ENCODE measurements around the gene ENO1. TPM values are rescaled to one million over a fixed set of nuclear protein-coding genes. Genes with fewer than 3 reads are reported as not detected.

Gene ENO1
- total RNA-seq, 4 donors from 2014 or later, result 202 to 407 (median 320) TPM

DNA sequence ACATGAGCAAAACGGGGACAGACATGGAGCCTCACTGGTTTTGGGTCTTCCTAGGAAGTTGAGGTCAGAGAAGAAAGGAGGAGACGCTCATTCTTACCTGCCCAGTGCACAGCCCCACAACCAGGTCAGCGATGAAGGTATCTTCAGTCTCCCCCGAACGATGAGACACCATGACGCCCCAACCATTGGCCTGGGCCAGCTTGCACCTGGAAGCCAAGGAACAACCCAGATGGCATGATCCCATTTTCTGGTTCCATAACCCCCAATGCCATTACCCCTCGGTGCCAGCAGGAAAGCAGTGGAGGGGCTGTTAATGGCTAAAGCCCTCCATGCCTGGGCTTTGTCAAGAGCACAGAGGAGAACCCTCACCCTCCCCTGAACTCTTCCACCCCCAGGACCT, 15.3 kb downstream of the ENO1 start:
- H3K27me3 ChIP-seq, result no peaks in the 10 kb centered on the region
- no peak for DNase-seq
- 90% methylated on average over 7 of the region's 7 CpGs; no CpG with 5 or more reads in 1 of the 2 donors for WGBS, 2 donors (ENCODE audit: low coverage in 1 of 2)
- intact Hi-C loops (cut with DNase I; ENCODE audit: low total_unique reads) (no loop called here), in situ Hi-C loops (cut with MboI; ENCODE audit: low pct_ligation_motif_present in 1 of 4, low pct_unique_long_range_greater_than_20kb in 1 of 4, low sequenced_read_pairs in 3 of 4) (loop anchor here in 1 of 4 donors (25.0 kb wide), 1 partner anchor 876 kb away; no protein-coding TSS in a partner anchor)
- no peak overlapping the region for H3K27ac ChIP-seq
- TF ChIP-seq POLR2A (IDR thresholded peaks at IDR 0.05), result no peak
- peaks cover 0 to 83% (median 45%) of the 10 kb centered on the region in 4 donors for H3K36me3 ChIP-seq
- no peak overlapping the region for H3K4me3 ChIP-seq
- peaks cover 0 to 12% (median 9%) of the 10 kb centered on the region in 4 donors for H3K4me1 ChIP-seq
- no peaks in the 10 kb centered on the region for H3K9me3 ChIP-seq

- no peak overlapping the region for H3K27ac ChIP-seq
- H3K27me3 ChIP-seq, result no peaks in the 10 kb centered on the region
- in situ Hi-C loops (cut with MboI; ENCODE audit: low pct_ligation_motif_present in 1 of 4, low pct_unique_long_range_greater_than_20kb in 1 of 4, low sequenced_read_pairs in 3 of 4) (loop anchor here in 1 of 4 donors (25.0 kb wide), 1 partner anchor 875 kb away; no protein-coding TSS in a partner anchor), intact Hi-C loops (cut with DNase I; ENCODE audit: low total_unique reads) (no loop called here)
- H3K36me3 ChIP-seq, result peaks cover 0 to 81% (median 42%) of the 10 kb centered on the region in 4 donors
- no peak overlapping the region for H3K4me3 ChIP-seq
- TF ChIP-seq CTCF (IDR thresholded peaks at IDR 0.05) (peak in 4 of 5 experiments; percentile 27 to 39 (median 33)), POLR2A (IDR thresholded peaks at IDR 0.05) (no peak)
- peaks cover 0 to 18% (median 11%) of the 10 kb centered on the region in 4 donors for H3K4me1 ChIP-seq
- DNase-seq, result no peak
- H3K9me3 ChIP-seq, result no peaks in the 10 kb centered on the region
- 81 to 83% methylated on average over 1 to 4 of the region's 4 CpGs for WGBS, 2 donors (ENCODE audit: low coverage in 1 of 2)
These were observed 16.0 kb downstream of the ENO1 start for GRCh38 chr1:8862528-8862927.

- H3K4me1 ChIP-seq, result peaks cover 0 to 20% (median 11%) of the 10 kb centered on the region in 4 donors
- peaks cover 0 to 70% (median 31%) of the 10 kb centered on the region in 4 donors for H3K36me3 ChIP-seq
- no peak for DNase-seq
- H3K27me3 ChIP-seq, result no peaks in the 10 kb centered on the region
- H3K27ac ChIP-seq, result no peak overlapping the region
- TF ChIP-seq POLR2A (IDR thresholded peaks at IDR 0.05), result no peak
- TF ChIP-seq POLR2AphosphoS5 (IDR thresholded peaks at IDR 0.05), result no peak
- TF ChIP-seq CTCF (IDR thresholded peaks at IDR 0.05), result no peak
- no peak for TF ChIP-seq EP300 (IDR thresholded peaks at IDR 0.05; ENCODE audit: low read depth)
- H3K4me3 ChIP-seq, result no peak overlapping the region
- in situ Hi-C loops (cut with MboI; ENCODE audit: low pct_ligation_motif_present in 1 of 4, low pct_unique_long_range_greater_than_20kb in 1 of 4, low sequenced_read_pairs in 3 of 4) (loop anchor here in 1 of 4 donors (25.0 kb wide), 1 partner anchor 874 kb away; no protein-coding TSS in a partner anchor), intact Hi-C loops (cut with DNase I; ENCODE audit: low total_unique reads) (no loop called here)
- no peaks in the 10 kb centered on the region for H3K9me3 ChIP-seq
- WGBS, 2 donors (ENCODE audit: low coverage in 1 of 2), result 83 to 96% methylated on average over 5 to 21 of the region's 21 CpGs
These were observed 17.6 kb downstream of the ENO1 start for GRCh38 chr1:8860738-8861516.

DNA sequence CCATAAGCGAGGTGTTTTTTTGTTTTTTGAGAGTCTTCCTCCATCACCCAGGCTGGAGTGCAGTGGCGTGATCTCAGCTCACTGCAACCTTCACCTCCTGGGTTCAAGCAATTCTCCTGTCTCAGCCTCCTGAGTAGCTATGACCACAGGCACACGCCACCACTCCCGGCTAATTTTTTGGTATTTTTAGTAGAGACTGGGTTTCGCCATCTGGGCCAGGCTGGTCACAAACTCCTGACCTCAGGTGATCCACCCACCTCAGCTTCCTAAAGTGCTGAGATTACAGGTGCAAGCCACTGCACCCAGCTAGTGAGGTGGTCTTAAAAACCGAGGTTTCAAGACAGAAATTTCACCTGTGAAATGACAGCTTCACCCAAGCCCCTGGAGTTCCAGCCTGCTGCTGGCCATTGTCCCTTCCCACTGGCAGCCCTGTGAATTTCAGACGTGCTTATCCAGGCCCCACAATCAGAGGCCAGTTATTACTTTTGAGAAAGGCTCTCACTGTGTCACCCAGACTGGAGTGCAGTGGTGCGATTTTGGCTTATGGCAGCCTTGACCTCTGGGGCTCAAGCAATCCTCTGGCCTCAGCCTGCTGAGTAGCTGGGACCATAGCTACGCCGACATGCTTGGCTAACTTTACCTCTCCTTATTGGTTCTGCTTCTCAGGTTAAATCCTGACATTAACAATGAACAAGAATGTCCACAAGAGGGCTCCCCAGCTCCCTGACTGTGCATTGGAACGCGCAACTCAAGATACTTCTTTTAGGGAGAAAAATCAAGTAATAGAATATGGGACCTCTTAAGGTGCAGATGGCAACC, 19.4 kb downstream of the ENO1 start:
- peak overlapping the region in 2 of 4 donors; percentile 17 to 42 for H3K27ac ChIP-seq
- in situ Hi-C loops (cut with MboI; ENCODE audit: low pct_ligation_motif_present in 1 of 4, low pct_unique_long_range_greater_than_20kb in 1 of 4, low sequenced_read_pairs in 3 of 4), result loop anchor here in 3 of 4 donors (10.0 to 25.0 kb wide), 2 partner anchors 294 to 872 kb away; no protein-coding TSS in a partner anchor

More for the DNA sequence above, 19.4 kb downstream of the ENO1 start:
- no peak overlapping the region for H3K4me3 ChIP-seq
- no peaks in the 10 kb centered on the region for H3K27me3 ChIP-seq
- TF ChIP-seq POLR2AphosphoS5 (IDR thresholded peaks at IDR 0.05) (peak in 1 of 3 donors; percentile 18), EP300 (IDR thresholded peaks at IDR 0.05; ENCODE audit: low read depth) (no peak), CTCF (IDR thresholded peaks at IDR 0.05) (peak; percentile 53 to 63 (median 59))
- H3K4me1 ChIP-seq, result peaks cover 0 to 20% (median 11%) of the 10 kb centered on the region in 4 donors
- intact Hi-C loops (cut with DNase I; ENCODE audit: low total_unique reads), result loop anchor here (5.0 kb wide), 1 partner anchor 302 kb away; no protein-coding TSS in a partner anchor
- H3K9me3 ChIP-seq, result no peaks in the 10 kb centered on the region
- peaks cover 0 to 51% (median 21%) of the 10 kb centered on the region in 4 donors for H3K36me3 ChIP-seq
- WGBS, 2 donors (ENCODE audit: low coverage in 1 of 2), result 73 to 78% methylated on average over 8 to 12 of the region's 12 CpGs
- no peak for DNase-seq
